ENCODE data around the gene DLX6.

- TF ChIP-seq CTCF (conservative IDR thresholded peaks at IDR 0.05; ENCODE audit: low read depth, low read length) (no peak), EZH2 (IDR thresholded peaks at IDR 0.05; ENCODE audit: borderline replicate concordance, low read depth, low read length, poor library complexity, severe bottlenecking) (no peak)
These were observed 10.5 kb downstream of the DLX6 start for GRCh38 chr7:97015756-97016380.
